ENCODE results near the gene CDC5L.

CDC5L gene

DNA sequence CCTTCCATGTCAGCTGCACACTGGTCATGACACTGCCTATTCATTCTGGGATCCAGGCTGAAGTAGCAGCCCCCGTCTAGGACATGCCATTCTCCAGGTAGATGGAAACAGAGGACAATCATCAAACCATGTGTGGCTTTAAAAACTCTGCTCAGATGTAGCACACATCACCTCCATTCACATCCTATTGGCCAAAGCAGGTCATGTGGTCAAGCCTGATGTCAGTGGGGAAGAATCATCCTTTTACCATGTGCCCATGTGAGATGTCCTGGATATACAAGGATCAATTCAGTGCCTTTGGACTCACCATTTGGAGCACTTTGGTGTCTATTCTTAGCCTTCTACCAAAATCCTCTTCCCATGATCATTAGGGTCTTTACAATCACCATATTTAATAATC is 99.5 kb downstream of the CDC5L start:
- TF ChIP-seq CTCF (IDR thresholded peaks at IDR 0.05; ENCODE audit: borderline replicate concordance, control extremely low read depth, extremely low read depth, insufficient read depth, missing control alignments): no peak
- in situ Hi-C loops (cut with MboI; ENCODE audit: low sequenced_read_pairs, unreplicated experiment): no loop called here
- DNase-seq (ENCODE audit: low spot score): no peak

DNA sequence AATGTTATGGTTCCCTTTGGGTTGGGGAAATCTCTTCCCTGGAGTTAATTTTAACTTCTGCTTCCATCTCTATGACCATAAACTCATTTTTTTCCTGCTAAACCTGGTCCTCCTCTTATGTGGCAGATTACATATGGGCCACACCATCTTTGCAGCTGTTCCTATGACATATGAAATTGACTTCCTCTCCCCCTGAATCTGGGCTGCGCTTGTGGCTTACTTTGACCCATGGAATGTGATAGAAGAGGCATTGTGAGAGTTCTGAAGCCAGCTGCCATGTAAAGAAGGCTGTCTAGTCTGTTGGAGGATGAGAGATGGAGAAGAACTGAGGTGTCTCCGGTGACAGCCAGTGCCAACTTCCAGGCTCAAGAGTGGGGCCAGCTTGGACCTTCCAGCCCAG is 100.1 kb downstream of the CDC5L start:
- DNase-seq (ENCODE audit: low spot score): no peak
- in situ Hi-C loops (cut with MboI; ENCODE audit: low sequenced_read_pairs, unreplicated experiment): no loop called here
- no peak for TF ChIP-seq CTCF (IDR thresholded peaks at IDR 0.05; ENCODE audit: borderline replicate concordance, control extremely low read depth, extremely low read depth, insufficient read depth, missing control alignments)

GRCh38 chr6:44489910-44490604 is 102.6 kb downstream of the CDC5L start:
- DNase-seq (ENCODE audit: low spot score): no peak
- in situ Hi-C loops (cut with MboI; ENCODE audit: low sequenced_read_pairs, unreplicated experiment): no loop called here
- no peak for TF ChIP-seq CTCF (IDR thresholded peaks at IDR 0.05; ENCODE audit: borderline replicate concordance, control extremely low read depth, extremely low read depth, insufficient read depth, missing control alignments)

DNA sequence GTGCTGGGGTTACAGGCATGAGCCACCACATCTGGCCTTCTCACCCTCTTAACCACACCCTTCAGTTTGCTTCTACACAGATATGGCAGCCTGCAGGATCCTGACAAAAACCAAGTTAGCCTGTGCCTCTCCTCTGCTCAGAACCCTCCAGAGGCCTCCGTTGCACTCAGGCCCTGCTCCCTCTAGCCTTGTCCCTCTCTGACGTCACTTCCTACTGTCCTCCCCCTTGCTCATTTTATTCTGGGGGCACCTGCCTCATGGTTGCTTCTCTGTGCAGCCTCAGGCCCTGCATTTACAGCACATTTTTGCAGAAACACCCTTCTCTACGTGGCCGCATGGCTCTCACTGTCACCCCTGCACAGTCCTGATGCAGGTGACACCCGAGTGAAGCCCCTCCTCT is 105.6 kb downstream of the CDC5L start:
- DNase-seq (ENCODE audit: low spot score): no peak
- no peak for TF ChIP-seq CTCF (IDR thresholded peaks at IDR 0.05; ENCODE audit: borderline replicate concordance, control extremely low read depth, extremely low read depth, insufficient read depth, missing control alignments)
- in situ Hi-C loops (cut with MboI; ENCODE audit: low sequenced_read_pairs, unreplicated experiment): no loop called here

- no peak for TF ChIP-seq CTCF (IDR thresholded peaks at IDR 0.05; ENCODE audit: borderline replicate concordance, control extremely low read depth, extremely low read depth, insufficient read depth, missing control alignments)
- DNase-seq (ENCODE audit: low spot score): no peak
- in situ Hi-C loops (cut with MboI; ENCODE audit: low sequenced_read_pairs, unreplicated experiment): no loop called here
Measured at GRCh38 chr6:44493593-44493992, 106.1 kb downstream of the CDC5L start.

DNA sequence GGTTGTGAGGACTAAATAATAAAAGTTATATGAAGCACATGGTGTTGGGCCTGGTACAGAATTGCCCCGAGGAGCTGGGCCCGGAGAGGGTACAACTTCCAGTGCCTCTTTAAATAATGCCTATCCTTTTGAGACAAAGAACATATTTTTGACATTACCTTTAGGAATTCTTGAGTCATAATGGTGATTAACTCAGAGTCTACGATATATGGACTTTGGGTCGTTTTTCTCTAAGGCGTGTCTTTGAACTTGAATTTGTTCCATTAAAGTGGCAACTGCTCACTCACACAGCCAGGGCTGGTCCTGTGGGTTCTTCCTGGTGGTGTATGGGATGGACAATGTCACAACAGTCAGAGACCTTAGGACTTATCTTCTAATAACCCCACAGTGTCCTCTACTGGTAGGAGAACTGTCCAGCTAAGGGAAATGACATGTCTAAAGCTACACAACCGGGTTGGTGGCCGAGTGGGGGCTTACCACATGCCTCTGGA is 106.5 kb downstream of the CDC5L start:
- TF ChIP-seq CTCF (IDR thresholded peaks at IDR 0.05; ENCODE audit: borderline replicate concordance, control extremely low read depth, extremely low read depth, insufficient read depth, missing control alignments): no peak
- in situ Hi-C loops (cut with MboI; ENCODE audit: low sequenced_read_pairs, unreplicated experiment): no loop called here
- DNase-seq (ENCODE audit: low spot score): no peak
